K562 (cell line): ENCODE measurements around the gene ACYP2. TPM values are rescaled to one million over a fixed set of nuclear protein-coding genes. Genes with fewer than 3 reads are reported as not detected.

Experiments used
- EGR1 ChIP-seq: fragments of 450-650 bp; conservative IDR thresholded peaks from 2 replicates; pipeline ENCODE4 v1.6.1; 2017; ENCODE audit warnings: mild to moderate bottlenecking
- NR1H2 ChIP-seq: sonication (generic); formaldehyde crosslinking; IDR thresholded peaks from 2 replicates; pipeline ENCODE4 v1.4.0; 2020; ENCODE audit warnings: mild to moderate bottlenecking, missing genetic modification reagents
- PTBP1 ChIP-seq: fragments of 200-400 bp; formaldehyde crosslinking; IDR thresholded peaks from 2 replicates; pipeline ENCODE4 v1.6.1; 2017; ENCODE audit warnings: low read depth, low read length
- RHOXF2B ChIP-seq: fragments of 250-450 bp; sonication (Bioruptor Pico); conservative IDR thresholded peaks from 2 replicates; pipeline ENCODE4 v1.5.1; 2021
- SIX5 ChIP-seq, 2 experiments: IDR thresholded peaks; 2 replicates each; pipeline ENCODE4 v1.6.1; 2011; ENCODE audit warnings: low read length in 2 of 2, borderline replicate concordance in 1 of 2, low read depth in 1 of 2, mild to moderate bottlenecking in 1 of 2, moderate library complexity in 1 of 2; ENCODE audit not compliant: insufficient read depth in 1 of 2
- TOE1 ChIP-seq, 2 experiments: fragments of 450-650 bp in 1 of 2; sonication (generic) in 1 of 2; formaldehyde crosslinking in 1 of 2; IDR thresholded peaks; 2 replicates each; pipeline versions ENCODE4 v1.7.1 to v1.8.0; 2016 to 2022; ENCODE audit warnings: borderline replicate concordance in 2 of 2, mild to moderate bottlenecking in 2 of 2, antibody characterized with exemption in 1 of 2, inconsistent platforms in 1 of 2, low read depth in 1 of 2, missing genetic modification reagents in 1 of 2, moderate library complexity in 1 of 2
- ZBTB7A ChIP-seq: IDR thresholded peaks from 2 replicates; pipeline ENCODE4 v1.6.1; 2011; ENCODE audit warnings: low read depth, mild to moderate bottlenecking, low read length, moderate library complexity, borderline replicate concordance; ENCODE audit not compliant: control insufficient read depth
- ZNF174 ChIP-seq: fragments of 250-450 bp; sonication (Bioruptor Pico); IDR thresholded peaks from 2 replicates; pipeline ENCODE4 v1.4.0; 2020; ENCODE audit warnings: mild to moderate bottlenecking
- ZNF445 ChIP-seq: fragments of 250-450 bp; sonication (Bioruptor Pico); IDR thresholded peaks from 2 replicates; pipeline ENCODE4 v1.4.0; 2020; ENCODE audit warnings: low read depth, mild to moderate bottlenecking, moderate library complexity
- ZNF785 ChIP-seq: fragments of 250-450 bp; sonication (Bioruptor Pico); IDR thresholded peaks from 2 replicates; pipeline ENCODE4 v1.4.0; 2020; ENCODE audit warnings: mild to moderate bottlenecking
- polyA plus RNA-seq, 8 experiments: library from polyadenylated mRNA; depleted of rRNA in 4 of 8; stranded (reverse) in 5 of 8; unstranded in 3 of 8; fragments of >200 nt; fragmentation: Nextera tagmentation in 2 of 8; fragmentation: Illumina TruSeq in 1 of 8; extraction: Ambion mirVana in 2 of 8; extraction: Trizol in 1 of 8; gene quantifications; 2 replicates each; pipeline versions ENCODE4 v1.2.1 to v1.2.3, GENCODE V29; 2011 to 2014; ENCODE audit warnings: inconsistent platforms in 1 of 8, missing spikeins in 1 of 8
- total RNA-seq, 7 experiments: library from RNA; depleted of rRNA in 6 of 7; stranded (reverse); fragments of >200 nt in 6 of 7; fragmentation: Illumina TruSeq in 2 of 7; extraction: Trizol in 2 of 7; gene quantifications; 2 replicates each; pipeline versions ENCODE4 v1.2.1 to v1.2.3, GENCODE V29; 2011 to 2021; ENCODE audit warnings: low replicate concordance in 1 of 7
- TF ChIP-seq, protein P1 (sequence below): sonication (generic); formaldehyde crosslinking; IDR thresholded peaks from 2 replicates; pipeline ENCODE4 v1.8.0; 2023; ENCODE audit warnings: mild to moderate bottlenecking, missing genetic modification reagents
- TF ChIP-seq, protein P2 (sequence below): fragments of 250-450 bp; sonication (Bioruptor Pico); IDR thresholded peaks from 2 replicates; pipeline ENCODE4 v1.4.0; 2020; ENCODE audit warnings: mild to moderate bottlenecking
- TF ChIP-seq, protein P3 (sequence below), 3 experiments: fragments of 200-800 bp in 1 of 3; fragments of 250-450 bp in 1 of 3; fragments of 450-650 bp in 1 of 3; sonication (Bioruptor Pico) in 1 of 3; sonication (Bioruptor generic) in 1 of 3; formaldehyde crosslinking in 1 of 3; IDR thresholded peaks; 2 replicates each; pipeline versions ENCODE4 v1.6.1 to v1.8.0; 2016 to 2022; ENCODE audit warnings: mild to moderate bottlenecking in 2 of 3, missing genetic modification characterization in 2 of 3, missing compliant biosample characterization in 1 of 3, moderate library complexity in 1 of 3
- TF ChIP-seq, protein P4 (sequence below): fragments of 450-650 bp; IDR thresholded peaks from 2 replicates; pipeline ENCODE4 v1.6.1; 2016
- TF ChIP-seq, protein P5 (sequence below): sonication (generic); formaldehyde crosslinking; IDR thresholded peaks from 2 replicates; pipeline ENCODE4 v1.8.0; 2022; ENCODE audit warnings: missing genetic modification reagents, mild to moderate bottlenecking, borderline replicate concordance

ACYP2 gene
- total and polyA plus RNA-seq, 9 of the 15 experiments (the other 6 are each of a cell fraction or from before 2014, with no cell fraction given) = 1.0 to 4.1 (median 2.0) TPM

DNA sequence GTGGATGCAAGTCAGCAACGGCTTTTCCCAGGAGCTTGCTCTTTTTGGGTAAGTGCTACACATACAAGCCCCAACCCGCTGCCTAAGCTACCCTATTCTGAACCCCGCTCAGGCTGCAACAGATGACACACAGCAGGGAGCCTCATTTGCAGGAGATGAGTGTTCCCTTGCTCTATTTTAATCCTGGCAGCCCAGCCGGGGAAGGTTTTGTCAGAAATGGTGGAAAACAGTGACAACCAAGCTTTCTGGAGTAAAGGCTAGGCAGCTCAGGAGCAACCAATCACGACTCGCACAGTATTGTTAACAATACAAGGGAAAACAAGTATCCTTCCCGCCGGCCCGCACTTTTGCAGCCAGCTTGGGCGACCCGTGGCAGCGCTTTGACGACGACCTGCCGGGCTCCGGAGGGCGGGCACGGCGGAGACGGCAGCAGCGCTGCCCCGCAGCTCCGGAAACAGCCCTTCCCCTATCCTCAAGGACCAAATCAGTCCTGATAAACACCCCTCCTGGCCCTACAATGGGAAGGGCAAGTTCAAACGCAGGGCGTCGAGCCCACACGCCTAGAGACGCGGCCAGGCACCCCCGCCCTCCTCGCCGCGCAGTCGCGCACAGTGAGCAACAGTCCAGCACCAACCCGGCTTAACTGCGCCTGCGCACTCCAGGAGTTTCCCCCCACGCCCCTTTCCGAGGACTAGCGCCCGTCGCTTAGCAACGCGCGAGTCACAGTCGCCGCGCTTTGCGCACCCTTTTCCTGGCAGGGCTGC lies 214.9 kb downstream of the ACYP2 start (continued):
- TF ChIP-seq, protein P1, sequence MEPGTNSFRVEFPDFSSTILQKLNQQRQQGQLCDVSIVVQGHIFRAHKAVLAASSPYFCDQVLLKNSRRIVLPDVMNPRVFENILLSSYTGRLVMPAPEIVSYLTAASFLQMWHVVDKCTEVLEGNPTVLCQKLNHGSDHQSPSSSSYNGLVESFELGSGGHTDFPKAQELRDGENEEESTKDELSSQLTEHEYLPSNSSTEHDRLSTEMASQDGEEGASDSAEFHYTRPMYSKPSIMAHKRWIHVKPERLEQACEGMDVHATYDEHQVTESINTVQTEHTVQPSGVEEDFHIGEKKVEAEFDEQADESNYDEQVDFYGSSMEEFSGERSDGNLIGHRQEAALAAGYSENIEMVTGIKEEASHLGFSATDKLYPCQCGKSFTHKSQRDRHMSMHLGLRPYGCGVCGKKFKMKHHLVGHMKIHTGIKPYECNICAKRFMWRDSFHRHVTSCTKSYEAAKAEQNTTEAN (CRISPR knock-in tag) = no peak
- TF ChIP-seq TOE1 (IDR thresholded peaks at IDR 0.05; ENCODE audit: borderline replicate concordance) = no peak
- TF ChIP-seq TOE1 (CRISPR knock-in tag; IDR thresholded peaks at IDR 0.05; ENCODE audit: borderline replicate concordance, low read depth) = no peak
- TF ChIP-seq ZNF174 (CRISPR knock-in tag) = no peak
- no peak for TF ChIP-seq ZNF445
- TF ChIP-seq EGR1 = 0 out of 2 replicates have a peak, but pooled peaks have one; percentile 22
- TF ChIP-seq, protein P2, sequence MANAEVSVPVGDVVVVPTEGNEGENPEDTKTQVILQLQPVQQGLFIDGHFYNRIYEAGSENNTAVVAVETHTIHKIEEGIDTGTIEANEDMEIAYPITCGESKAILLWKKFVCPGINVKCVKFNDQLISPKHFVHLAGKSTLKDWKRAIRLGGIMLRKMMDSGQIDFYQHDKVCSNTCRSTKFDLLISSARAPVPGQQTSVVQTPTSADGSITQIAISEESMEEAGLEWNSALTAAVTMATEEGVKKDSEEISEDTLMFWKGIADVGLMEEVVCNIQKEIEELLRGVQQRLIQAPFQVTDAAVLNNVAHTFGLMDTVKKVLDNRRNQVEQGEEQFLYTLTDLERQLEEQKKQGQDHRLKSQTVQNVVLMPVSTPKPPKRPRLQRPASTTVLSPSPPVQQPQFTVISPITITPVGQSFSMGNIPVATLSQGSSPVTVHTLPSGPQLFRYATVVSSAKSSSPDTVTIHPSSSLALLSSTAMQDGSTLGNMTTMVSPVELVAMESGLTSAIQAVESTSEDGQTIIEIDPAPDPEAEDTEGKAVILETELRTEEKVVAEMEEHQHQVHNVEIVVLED (CRISPR knock-in tag) = 0 out of 2 replicates have a peak, but pooled peaks have one; percentile 48
- TF ChIP-seq, protein P3, sequence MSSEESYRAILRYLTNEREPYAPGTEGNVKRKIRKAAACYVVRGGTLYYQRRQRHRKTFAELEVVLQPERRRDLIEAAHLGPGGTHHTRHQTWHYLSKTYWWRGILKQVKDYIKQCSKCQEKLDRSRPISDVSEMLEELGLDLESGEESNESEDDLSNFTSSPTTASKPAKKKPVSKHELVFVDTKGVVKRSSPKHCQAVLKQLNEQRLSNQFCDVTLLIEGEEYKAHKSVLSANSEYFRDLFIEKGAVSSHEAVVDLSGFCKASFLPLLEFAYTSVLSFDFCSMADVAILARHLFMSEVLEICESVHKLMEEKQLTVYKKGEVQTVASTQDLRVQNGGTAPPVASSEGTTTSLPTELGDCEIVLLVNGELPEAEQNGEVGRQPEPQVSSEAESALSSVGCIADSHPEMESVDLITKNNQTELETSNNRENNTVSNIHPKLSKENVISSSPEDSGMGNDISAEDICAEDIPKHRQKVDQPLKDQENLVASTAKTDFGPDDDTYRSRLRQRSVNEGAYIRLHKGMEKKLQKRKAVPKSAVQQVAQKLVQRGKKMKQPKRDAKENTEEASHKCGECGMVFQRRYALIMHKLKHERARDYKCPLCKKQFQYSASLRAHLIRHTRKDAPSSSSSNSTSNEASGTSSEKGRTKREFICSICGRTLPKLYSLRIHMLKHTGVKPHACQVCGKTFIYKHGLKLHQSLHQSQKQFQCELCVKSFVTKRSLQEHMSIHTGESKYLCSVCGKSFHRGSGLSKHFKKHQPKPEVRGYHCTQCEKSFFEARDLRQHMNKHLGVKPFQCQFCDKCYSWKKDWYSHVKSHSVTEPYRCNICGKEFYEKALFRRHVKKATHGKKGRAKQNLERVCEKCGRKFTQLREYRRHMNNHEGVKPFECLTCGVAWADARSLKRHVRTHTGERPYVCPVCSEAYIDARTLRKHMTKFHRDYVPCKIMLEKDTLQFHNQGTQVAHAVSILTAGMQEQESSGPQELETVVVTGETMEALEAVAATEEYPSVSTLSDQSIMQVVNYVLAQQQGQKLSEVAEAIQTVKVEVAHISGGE (CRISPR knock-in tag; IDR thresholded peaks at IDR 0.05) = 0 out of 6 replicates have a peak, but pooled peaks of 1 of the 3 experiments have one; percentile 21
- TF ChIP-seq SIX5 (IDR thresholded peaks at IDR 0.05; ENCODE audit: borderline replicate concordance in 1 of 2, insufficient read depth in 1 of 2, low read depth in 1 of 2, low read length in 2 of 2) = no peak
- TF ChIP-seq NR1H2 (CRISPR knock-in tag) = no peak
- TF ChIP-seq ZNF785 = no peak
- no peak for TF ChIP-seq RHOXF2B (CRISPR knock-in tag)
- TF ChIP-seq PTBP1 = no peak
- no peak for TF ChIP-seq ZBTB7A
- TF ChIP-seq, protein P4, sequence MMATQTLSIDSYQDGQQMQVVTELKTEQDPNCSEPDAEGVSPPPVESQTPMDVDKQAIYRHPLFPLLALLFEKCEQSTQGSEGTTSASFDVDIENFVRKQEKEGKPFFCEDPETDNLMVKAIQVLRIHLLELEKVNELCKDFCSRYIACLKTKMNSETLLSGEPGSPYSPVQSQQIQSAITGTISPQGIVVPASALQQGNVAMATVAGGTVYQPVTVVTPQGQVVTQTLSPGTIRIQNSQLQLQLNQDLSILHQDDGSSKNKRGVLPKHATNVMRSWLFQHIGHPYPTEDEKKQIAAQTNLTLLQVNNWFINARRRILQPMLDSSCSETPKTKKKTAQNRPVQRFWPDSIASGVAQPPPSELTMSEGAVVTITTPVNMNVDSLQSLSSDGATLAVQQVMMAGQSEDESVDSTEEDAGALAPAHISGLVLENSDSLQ = no peak
- TF ChIP-seq, protein P5, sequence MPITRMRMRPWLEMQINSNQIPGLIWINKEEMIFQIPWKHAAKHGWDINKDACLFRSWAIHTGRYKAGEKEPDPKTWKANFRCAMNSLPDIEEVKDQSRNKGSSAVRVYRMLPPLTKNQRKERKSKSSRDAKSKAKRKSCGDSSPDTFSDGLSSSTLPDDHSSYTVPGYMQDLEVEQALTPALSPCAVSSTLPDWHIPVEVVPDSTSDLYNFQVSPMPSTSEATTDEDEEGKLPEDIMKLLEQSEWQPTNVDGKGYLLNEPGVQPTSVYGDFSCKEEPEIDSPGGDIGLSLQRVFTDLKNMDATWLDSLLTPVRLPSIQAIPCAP (CRISPR knock-in tag) = no peak
